ENCODE measurements around the gene CAPN8.

The CAPN8 gene

GRCh38 chr1:223641523-223642039 is 23.9 kb downstream of the CAPN8 start:
- no peak for TF ChIP-seq CTCF (IDR thresholded peaks at IDR 0.05; ENCODE audit: control extremely low read depth, extremely low read depth, low read depth, missing control alignments)
- POLR2A ChIA-PET: no interaction called here
- CTCF ChIA-PET: no interaction called here
- DNase-seq (ENCODE audit: extremely low spot score): no peak

GRCh38 chr1:223639331-223639749 is 26.2 kb downstream of the CAPN8 start:
- ChIA-PET POLR2A (no interaction called here), CTCF (interaction anchor here (1.0 to 3.8 kb wide), 3 partner anchors 9 to 20 kb away, joined by 3 to 16 read pairs (median 3); no protein-coding TSS in a partner anchor)
- no peak for TF ChIP-seq CTCF (IDR thresholded peaks at IDR 0.05; ENCODE audit: control extremely low read depth, extremely low read depth, low read depth, missing control alignments)
- DNase-seq (ENCODE audit: extremely low spot score): no peak

- no peak for DNase-seq (ENCODE audit: extremely low spot score)
- ChIA-PET CTCF (interaction anchor here (1.1 kb wide), 1 partner anchor 78 kb away, joined by 5 read pairs; no protein-coding TSS in a partner anchor), POLR2A (no interaction called here)
- TF ChIP-seq CTCF (IDR thresholded peaks at IDR 0.05; ENCODE audit: control extremely low read depth, extremely low read depth, low read depth, missing control alignments): no peak
Measured at GRCh38 chr1:223635236-223635635, 30.3 kb downstream of the CAPN8 start.

DNA sequence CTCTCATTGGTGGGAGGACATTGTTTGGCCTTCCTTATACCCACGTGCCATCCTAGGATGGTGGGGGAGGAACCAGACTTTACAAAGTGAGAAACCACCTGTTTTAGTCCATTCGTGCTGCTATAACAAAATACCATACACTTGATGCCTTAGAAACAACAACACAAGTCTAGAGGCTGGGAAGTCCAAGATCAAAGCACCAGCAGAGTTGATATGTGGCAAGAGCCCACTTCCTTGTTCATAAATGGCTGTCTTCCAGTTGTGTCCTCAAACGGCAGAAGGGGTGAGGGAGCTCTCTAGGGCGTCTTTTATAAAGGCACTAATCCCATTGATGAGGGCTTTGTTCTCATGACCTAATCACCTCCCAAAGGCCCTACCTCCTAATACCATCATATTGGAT is 31.1 kb downstream of the CAPN8 start:
- no peak for DNase-seq (ENCODE audit: extremely low spot score)
- TF ChIP-seq CTCF (IDR thresholded peaks at IDR 0.05; ENCODE audit: control extremely low read depth, extremely low read depth, low read depth, missing control alignments): no peak
- ChIA-PET CTCF (interaction anchor here (1.1 kb wide), 2 partner anchors 77 to 115 kb away, joined by 3 to 5 read pairs; no protein-coding TSS in a partner anchor), POLR2A (no interaction called here)

DNA sequence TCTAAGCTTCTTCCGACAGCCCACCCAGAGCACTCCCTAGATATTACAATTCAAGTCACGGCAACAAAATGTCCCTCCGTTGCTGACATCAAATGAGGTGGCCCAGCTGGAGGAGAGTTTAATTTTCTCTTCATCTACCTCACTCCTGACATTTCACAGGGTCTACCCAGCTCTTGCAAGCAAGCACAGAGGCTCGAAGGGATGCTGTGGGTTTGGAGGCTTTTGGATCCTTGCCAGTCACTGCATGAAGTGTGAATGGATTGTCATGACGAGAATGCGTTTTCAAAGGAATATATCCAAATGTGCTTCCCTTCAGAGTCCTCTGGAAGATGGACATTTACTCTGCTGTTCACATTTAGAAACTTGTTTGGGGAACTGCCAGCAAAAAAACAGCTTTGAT is 33.5 kb downstream of the CAPN8 start:
- ChIA-PET CTCF (interaction anchor here (1.3 to 2.4 kb wide), 2 partner anchors 75 to 1291 kb away, joined by 3 to 7 read pairs; no protein-coding TSS in a partner anchor), POLR2A (no interaction called here)
- no peak for DNase-seq (ENCODE audit: extremely low spot score)
- no peak for TF ChIP-seq CTCF (IDR thresholded peaks at IDR 0.05; ENCODE audit: control extremely low read depth, extremely low read depth, low read depth, missing control alignments)

- no peak for TF ChIP-seq CTCF (IDR thresholded peaks at IDR 0.05; ENCODE audit: control extremely low read depth, extremely low read depth, low read depth, missing control alignments)
- CTCF ChIA-PET: interaction anchor here (1.2 to 6.2 kb wide), 4 partner anchors 10 to 1291 kb away, joined by 3 to 40 read pairs (median 5); no protein-coding TSS in a partner anchor
- POLR2A ChIA-PET: no interaction called here
- DNase-seq (ENCODE audit: extremely low spot score): no peak
Measured at GRCh38 chr1:223631473-223631872, 34.0 kb downstream of the CAPN8 start.
